GM23248 (cell line): ENCODE measurements around the gene PTPN1. TPM values are rescaled to one million over a fixed set of nuclear protein-coding genes. Genes with fewer than 3 reads are reported as not detected.
"Not testable (repeated sequence)": the region's sequence is repeated elsewhere in the genome, so short reads cannot be mapped to it uniquely, and the experiment has no call there.

Experiments used
- DNase-seq: peaks from one replicate; pipeline ENCODE4 v3.0.0-alpha.2; 2015
- H2AFZ ChIP-seq: fragments of 200-600 bp; sonication (generic); 2 replicates; pipeline ENCODE4 v1.6.1; 2016; ENCODE audit warnings: antibody characterized with exemption
- H3F3A ChIP-seq: fragments of 200-600 bp; sonication (generic); 2 replicates; pipeline ENCODE4 v1.6.1; 2016; ENCODE audit warnings: mild to moderate bottlenecking, antibody characterized with exemption, mixed run types; ENCODE audit not compliant: insufficient read depth
- H3K27ac ChIP-seq: fragments of 200-600 bp; sonication (generic); 2 replicates; pipeline ENCODE4 v1.5.1; 2016; ENCODE audit warnings: mild to moderate bottlenecking
- H3K27me3 ChIP-seq: fragments of 200-600 bp; sonication (generic); replicated peaks from 2 replicates; pipeline ENCODE4 v1.6.1; 2016; ENCODE audit warnings: mild to moderate bottlenecking; ENCODE audit not compliant: insufficient read depth
- H3K36me3 ChIP-seq: fragments of 200-600 bp; sonication (generic); 2 replicates; pipeline ENCODE4 v1.6.1; 2016; ENCODE audit warnings: low read depth, mild to moderate bottlenecking
- H3K4me1 ChIP-seq: fragments of 200-600 bp; sonication (generic); 2 replicates; pipeline ENCODE4 v1.6.1; 2016; ENCODE audit warnings: mild to moderate bottlenecking; ENCODE audit not compliant: insufficient read depth
- H3K4me2 ChIP-seq: fragments of 200-600 bp; sonication (generic); one replicate; pipeline ENCODE4 v1.6.1; 2016; ENCODE audit warnings: mild to moderate bottlenecking; ENCODE audit not compliant: unreplicated experiment
- H3K4me3 ChIP-seq: fragments of 200-600 bp; sonication (generic); 2 replicates; pipeline ENCODE4 v1.5.1; 2016; ENCODE audit warnings: mild to moderate bottlenecking
- H3K79me2 ChIP-seq: fragments of 200-600 bp; sonication (generic); 2 replicates; pipeline ENCODE4 v1.6.1; 2016; ENCODE audit warnings: mild to moderate bottlenecking; ENCODE audit not compliant: insufficient read depth
- H3K9ac ChIP-seq: fragments of 200-600 bp; sonication (generic); 2 replicates; pipeline ENCODE4 v1.6.1; 2016; ENCODE audit warnings: mild to moderate bottlenecking
- H3K9me2 ChIP-seq: fragments of 200-600 bp; sonication (generic); 2 replicates; pipeline ENCODE4 v1.6.1; 2016; ENCODE audit warnings: mixed run types, mild to moderate bottlenecking, moderate library complexity; ENCODE audit not compliant: insufficient read depth
- H3K9me3 ChIP-seq: fragments of 200-600 bp; sonication (generic); one replicate; pipeline ENCODE4 v1.6.1; 2017; ENCODE audit warnings: low read depth
- H4K20me1 ChIP-seq: fragments of 200-600 bp; sonication (generic); 2 replicates; pipeline ENCODE4 v1.6.0; 2016; ENCODE audit not compliant: insufficient read depth
- EZH2 ChIP-seq: fragments of 200-600 bp; sonication (generic); IDR thresholded peaks from 2 replicates; pipeline ENCODE4 v1.6.1; 2018; ENCODE audit warnings: antibody characterized with exemption, mild to moderate bottlenecking; ENCODE audit not compliant: insufficient read depth, poor library complexity, severe bottlenecking
- EZH2phosphoT487 ChIP-seq: fragments of 200-600 bp; sonication (generic); IDR thresholded peaks from 2 replicates; pipeline ENCODE4 v1.6.1; 2018; ENCODE audit warnings: antibody characterized with exemption, moderate library complexity, mild to moderate bottlenecking, low read depth; ENCODE audit not compliant: insufficient read depth
- WGBS, 2 experiments: methylation state at CpG; one replicate each; pipeline ENCODE4 v1.1.6; 2015 to 2017; ENCODE audit warnings: low lambda C conversion rate in 2 of 2, low coverage in 1 of 2; ENCODE audit errors: missing lambda C conversion rate in 2 of 2; 5-methylcytosine and 5-hydroxymethylcytosine counted together
- in situ Hi-C: fragments of 300-500 bp; cut with MboI; formaldehyde crosslinking; loops from 2 replicates; pipeline ENCODE4 v1.15.0; 2020
- polyA plus RNA-seq: library from polyadenylated mRNA; unstranded; fragments of >200 nt; fragmentation: Nextera tagmentation; extraction: Ambion mirVana; gene quantifications from 2 replicates; pipeline ENCODE4 v1.2.1, GENCODE V29; 2016
- total RNA-seq: library from RNA; depleted of rRNA; stranded (reverse); fragments of >200 nt; shearing (Covaris generic); gene quantifications from 2 replicates; pipeline ENCODE4 v1.2.3, GENCODE V29; 2014

The PTPN1 gene
- total and polyA plus RNA-seq, 2 experiments from 2014 or later = 18.9 to 22.8 TPM

DNA sequence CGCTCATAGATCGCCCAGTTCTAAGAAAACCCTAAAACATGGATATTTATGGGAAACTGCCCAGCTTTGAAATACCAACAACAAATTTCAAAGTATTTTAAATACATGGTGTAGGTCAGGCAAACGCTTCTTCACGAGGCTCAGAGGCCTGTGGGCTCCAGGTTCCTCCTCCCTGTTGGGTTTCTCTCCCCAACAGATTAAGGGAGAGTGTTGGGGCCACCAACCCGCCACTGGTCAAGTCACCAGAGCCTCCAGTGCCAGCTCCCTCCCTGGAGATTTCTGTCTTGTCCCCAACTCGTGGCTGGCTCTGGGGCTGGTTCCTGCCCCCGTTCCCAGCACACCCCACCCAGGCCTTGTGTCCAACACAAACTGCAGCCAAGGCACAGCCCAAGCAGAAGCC, 87.9 kb downstream of the PTPN1 start:
- H3F3A ChIP-seq = no peaks in the 10 kb centered on the region; the same call in 1 of the 2 replicates
- DNase-seq = no peak
- no peaks in the 10 kb centered on the region for H3K36me3 ChIP-seq
- no peak for TF ChIP-seq EZH2phosphoT487
- WGBS, 2 experiments = 47% methylated on average over 7 of the region's 7 CpGs
- H3K4me3 ChIP-seq = no peak overlapping the region
- H3K27ac ChIP-seq = no peak overlapping the region
- H3K9ac ChIP-seq = no peak overlapping the region
- H3K27me3 ChIP-seq = no peaks in the 10 kb centered on the region
- no peaks in the 10 kb centered on the region for H4K20me1 ChIP-seq
- no peaks in the 10 kb centered on the region for H3K9me3 ChIP-seq
- no peaks in the 10 kb centered on the region for H3K79me2 ChIP-seq
- no peak overlapping the region for H2AFZ ChIP-seq
- in situ Hi-C loops = no loop called here
- H3K4me2 ChIP-seq = no peak overlapping the region
- H3K4me1 ChIP-seq = no peaks in the 10 kb centered on the region
- no peaks in the 10 kb centered on the region for H3K9me2 ChIP-seq

DNA sequence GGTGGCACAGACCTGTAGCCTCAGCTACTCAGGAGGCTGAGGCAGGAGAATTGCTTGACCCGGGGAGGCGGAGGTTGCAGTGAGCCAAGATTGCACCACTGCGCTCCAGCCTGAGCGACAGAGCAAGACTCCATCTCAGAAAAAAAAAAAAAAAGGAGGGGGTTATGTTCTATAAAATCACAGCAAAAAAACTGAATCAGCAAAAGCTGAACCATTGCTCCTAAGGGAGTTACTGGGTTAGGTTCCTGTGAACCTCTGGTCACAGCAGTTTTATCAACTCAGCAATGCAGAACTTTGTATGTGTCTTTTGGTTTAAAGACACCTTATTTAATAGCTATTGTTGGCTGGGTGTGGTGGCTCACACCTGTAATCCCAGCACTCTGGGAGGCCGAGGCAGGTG, 88.6 kb downstream of the PTPN1 start:
- H4K20me1 ChIP-seq, H3K9ac ChIP-seq, in situ Hi-C loops, H3K4me3 ChIP-seq, H3F3A ChIP-seq, H3K4me2 ChIP-seq, H3K27ac ChIP-seq, H3K4me1 ChIP-seq, H3K79me2 ChIP-seq, H3K9me2 ChIP-seq, H3K27me3 ChIP-seq, DNase-seq, H3K9me3 ChIP-seq, H3K36me3 ChIP-seq, H2AFZ ChIP-seq: not testable (repeated sequence)
- WGBS, 2 experiments = 81 to 88% methylated on average over 5 of the region's 5 CpGs

DNA sequence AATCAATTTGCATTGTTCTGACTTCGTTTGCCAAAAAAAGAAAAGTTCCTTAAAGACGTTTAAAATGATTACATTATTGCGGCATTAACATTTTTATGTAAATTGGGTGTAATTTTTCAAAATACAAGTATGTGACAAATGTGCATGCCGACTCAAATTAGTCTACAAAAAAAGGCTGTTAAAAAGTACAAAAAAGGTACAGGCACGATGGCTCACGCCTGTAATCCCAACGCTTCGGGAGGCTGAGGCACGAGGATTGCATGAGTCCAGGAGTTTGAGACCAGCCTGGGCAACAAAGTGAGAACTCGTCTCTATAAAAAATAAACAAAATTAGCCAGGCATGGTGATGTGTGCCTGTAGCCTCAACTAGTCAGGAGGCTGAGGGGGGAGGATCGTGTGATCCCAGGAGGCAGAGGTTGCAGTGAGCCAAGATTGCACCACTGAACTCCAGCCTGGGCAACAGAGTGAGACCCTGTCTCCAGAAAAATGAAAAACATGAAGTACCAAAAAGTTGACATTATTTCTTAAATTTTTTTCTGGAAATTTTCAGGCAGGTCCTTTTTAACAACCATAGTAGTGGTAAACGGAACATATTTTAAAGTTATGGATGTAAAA, 90.2 kb downstream of the PTPN1 start:
- no peaks in the 10 kb centered on the region for H3K9me3 ChIP-seq
- TF ChIP-seq EZH2phosphoT487 = no peak
- TF ChIP-seq EZH2 = no peak
- H3K4me3 ChIP-seq = no peak overlapping the region
- DNase-seq = no peak
- no peaks in the 10 kb centered on the region; the same call in 1 of the 2 replicates for H3F3A ChIP-seq
- no peaks in the 10 kb centered on the region for H3K9me2 ChIP-seq
- no peak overlapping the region for H2AFZ ChIP-seq
- H4K20me1 ChIP-seq = no peaks in the 10 kb centered on the region
- in situ Hi-C loops = no loop called here
- H3K36me3 ChIP-seq = no peaks in the 10 kb centered on the region
- H3K27ac ChIP-seq = no peak overlapping the region
- WGBS, 2 experiments = 74 to 76% methylated on average over 12 of the region's 12 CpGs
- no peaks in the 10 kb centered on the region for H3K4me1 ChIP-seq
- H3K27me3 ChIP-seq = no peaks in the 10 kb centered on the region
- H3K4me2 ChIP-seq = no peak overlapping the region
- no peak overlapping the region for H3K9ac ChIP-seq
- H3K79me2 ChIP-seq = no peaks in the 10 kb centered on the region

DNA sequence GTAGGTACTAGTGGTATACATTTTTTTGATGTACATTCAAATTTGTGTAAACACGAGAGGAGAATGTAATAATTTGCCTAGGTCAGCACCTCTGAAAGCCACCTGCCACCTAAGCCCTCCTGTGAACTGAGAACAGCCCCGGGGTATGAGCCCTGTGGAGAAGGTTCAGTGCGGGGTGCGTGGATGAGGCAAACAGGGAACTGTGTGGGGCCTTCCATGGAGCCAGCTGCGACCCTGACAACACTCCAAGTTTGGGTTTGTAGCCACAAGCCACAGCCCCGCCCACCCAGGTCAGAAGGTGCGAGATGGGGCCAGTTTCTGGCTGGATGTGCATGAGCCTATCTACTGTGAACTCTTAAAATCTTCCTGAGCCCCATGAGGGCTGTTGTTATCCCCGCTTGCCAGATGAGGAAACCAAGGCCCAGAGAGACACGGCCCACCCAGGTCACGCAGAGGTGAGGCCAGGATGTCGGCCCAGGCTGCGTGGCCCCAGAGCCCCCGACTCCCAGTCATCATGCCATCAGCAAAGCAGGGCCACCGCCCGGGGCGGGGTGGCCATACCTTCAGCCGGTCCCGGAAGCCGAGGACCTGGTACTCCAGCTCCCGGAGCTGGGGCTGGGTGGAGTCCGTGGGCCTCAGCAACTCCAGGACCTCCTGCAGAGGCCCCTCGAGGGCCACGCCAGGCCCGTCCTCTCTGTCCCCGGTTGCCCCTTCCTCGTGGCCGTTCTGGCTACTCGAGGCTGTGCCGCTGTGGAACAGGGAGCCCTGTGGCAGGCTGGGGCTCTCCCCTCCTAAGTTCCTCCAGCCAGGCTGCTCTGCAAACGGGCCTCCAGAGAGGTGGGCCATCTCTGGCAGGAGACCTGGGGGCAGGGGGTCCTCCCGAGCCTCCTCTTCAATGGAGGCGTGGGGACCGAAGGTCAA, 91.6 kb downstream of the PTPN1 start:
- Histone ChIP-seq H3K27ac (no peak overlapping the region), H3K9me2 (no peaks in the 10 kb centered on the region), H3K9me3 (no peaks in the 10 kb centered on the region), H3F3A (no peaks in the 10 kb centered on the region; the same call in 1 of the 2 replicates), H3K9ac (no peak overlapping the region), H2AFZ (no peak overlapping the region), H3K4me1 (no peaks in the 10 kb centered on the region), H3K27me3 (no peaks in the 10 kb centered on the region), H3K4me2 (no peak overlapping the region), H3K79me2 (no peaks in the 10 kb centered on the region), H3K36me3 (no peaks in the 10 kb centered on the region), H3K4me3 (no peak overlapping the region), H4K20me1 (no peaks in the 10 kb centered on the region)
- DNase-seq = no peak
- no peak for TF ChIP-seq EZH2phosphoT487
- no peak for TF ChIP-seq EZH2
- 85 to 87% methylated on average over 32 to 33 of the region's 33 CpGs for WGBS, 2 experiments
- in situ Hi-C loops = no loop called here
